ENCODE results near the gene LEMD3. TPM values are rescaled to one million over a fixed set of nuclear protein-coding genes. Genes with fewer than 3 reads are reported as not detected.
"Not testable (repeated sequence)": the region's sequence is repeated elsewhere in the genome, so short reads cannot be mapped to it uniquely, and the experiment has no call there.

The LEMD3 gene
- total RNA-seq, 2 donors from 2014 or later = 18.4 to 27.4 TPM

DNA sequence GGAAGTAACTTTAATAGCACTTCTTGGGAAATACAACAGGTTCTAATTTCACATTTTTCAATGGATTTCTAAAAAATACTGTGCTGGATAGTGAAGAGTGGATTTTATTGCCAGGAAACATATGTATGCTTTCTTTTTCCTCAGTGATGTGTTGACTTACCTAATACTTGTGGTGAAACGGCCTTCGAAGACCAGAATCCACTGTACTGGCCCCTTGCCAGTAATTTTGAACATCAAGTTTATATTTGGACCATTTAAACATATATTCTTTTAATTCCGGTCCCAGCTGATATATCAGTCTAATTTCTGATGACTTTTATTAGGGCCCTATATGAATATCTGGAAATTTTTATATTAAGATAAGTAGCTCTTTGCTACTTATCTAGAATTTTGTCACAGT is 110.9 kb downstream of the LEMD3 start:
- DNase-seq (ENCODE audit: low spot score in 2 of 2) (no peak), ATAC-seq (no peak)
- Mint-ChIP-seq H3K27ac (no peak overlapping the region), H3K9me3 (no peaks in the 10 kb centered on the region), H3K36me3 (no peaks in the 10 kb centered on the region)

DNA sequence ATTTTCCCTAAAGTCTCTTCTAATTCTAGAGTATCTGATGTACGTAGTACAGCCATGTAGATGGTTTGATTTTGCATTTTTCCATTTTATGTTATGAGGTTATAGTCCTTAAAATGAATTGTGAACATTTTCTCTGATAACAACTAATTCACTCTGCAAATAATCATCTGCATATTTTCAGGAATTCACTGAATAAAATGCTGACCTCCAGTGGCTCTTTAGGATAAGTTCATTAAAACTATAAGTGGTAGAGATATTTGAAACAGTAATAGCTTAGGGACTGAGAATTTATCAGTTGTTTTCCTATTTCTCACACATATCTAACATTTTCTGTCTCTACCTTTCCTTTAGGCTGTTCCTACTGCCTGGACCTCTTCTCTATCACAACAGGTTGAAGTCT is 113.5 kb downstream of the LEMD3 start:
- Mint-ChIP-seq H3K27ac (no peak overlapping the region), H3K9me3 (no peaks in the 10 kb centered on the region), H3K36me3 (no peaks in the 10 kb centered on the region)
- DNase-seq (ENCODE audit: low spot score in 2 of 2) = no peak
- no peak for ATAC-seq

DNA sequence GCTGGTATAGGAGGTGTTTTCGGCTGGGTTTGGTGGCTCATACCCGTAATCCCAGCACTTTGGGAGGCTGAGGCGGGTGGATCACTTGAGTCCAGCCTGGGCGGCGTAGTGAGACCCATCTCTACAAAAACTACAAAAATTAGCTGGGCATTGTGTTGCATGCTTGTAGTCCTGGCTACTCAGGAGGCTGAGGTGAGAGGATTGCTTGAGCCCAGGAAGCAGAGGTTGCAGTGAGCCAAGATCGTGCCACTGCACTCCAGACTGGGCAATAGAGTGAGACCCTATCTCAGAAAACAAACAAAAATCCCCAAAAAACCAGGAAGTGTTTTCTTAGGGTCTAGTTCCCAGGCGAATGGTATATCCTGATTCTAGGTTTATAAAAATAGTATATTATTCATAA is 116.1 kb downstream of the LEMD3 start:
- H3K36me3 Mint-ChIP-seq; ATAC-seq; H3K9me3 Mint-ChIP-seq; H3K27ac Mint-ChIP-seq; DNase-seq (ENCODE audit: low spot score in 2 of 2): not testable (repeated sequence)

DNA sequence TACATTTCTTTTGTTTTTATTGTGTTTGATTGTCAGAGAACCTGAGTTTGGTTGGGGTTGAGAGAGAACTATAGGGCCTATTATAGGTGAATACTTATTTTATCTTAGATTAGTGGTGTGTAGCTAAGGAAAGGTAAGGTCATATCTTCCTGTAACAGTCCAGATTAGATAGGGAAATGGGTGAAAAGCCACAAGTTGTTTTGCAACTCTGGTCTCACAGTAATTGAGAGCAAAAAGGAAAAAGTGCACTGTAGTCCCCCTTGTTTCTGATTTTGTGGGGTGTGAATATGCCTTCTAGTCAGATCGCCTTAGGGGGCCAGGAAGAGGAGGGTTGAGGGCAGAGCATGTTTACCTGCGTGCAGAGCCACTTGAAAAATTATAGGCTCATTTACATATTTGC is 118.0 kb downstream of the LEMD3 start:
- DNase-seq (ENCODE audit: low spot score in 2 of 2) = no peak
- Mint-ChIP-seq H3K36me3 (no peaks in the 10 kb centered on the region), H3K9me3 (no peaks in the 10 kb centered on the region), H3K27ac (no peak overlapping the region)
- ATAC-seq = no peak

DNA sequence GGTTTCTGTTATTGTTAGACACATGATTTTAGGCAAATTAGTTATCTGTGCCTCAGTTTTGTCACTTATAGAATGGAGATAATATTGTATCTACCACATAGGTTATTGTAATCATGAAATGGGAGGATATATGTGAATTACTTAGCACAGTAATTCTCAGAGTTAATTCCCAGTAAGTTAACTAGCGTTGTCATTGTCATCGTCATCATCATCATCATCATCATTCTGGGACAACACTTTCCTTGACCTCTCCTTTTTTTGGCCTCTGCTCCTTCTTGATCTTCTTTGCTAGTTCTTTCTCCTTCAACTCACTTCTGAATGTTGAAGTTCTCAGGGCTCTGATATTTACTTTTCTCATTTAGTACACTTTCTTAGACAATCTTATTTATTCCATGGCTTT is 122.9 kb downstream of the LEMD3 start:
- Mint-ChIP-seq H3K36me3 (peaks cover 0 to 6% of the 10 kb centered on the region in 2 donors), H3K9me3 (no peaks in the 10 kb centered on the region), H3K27ac (no peak overlapping the region)
- ATAC-seq (no peak), DNase-seq (ENCODE audit: low spot score in 2 of 2) (no peak)

DNA sequence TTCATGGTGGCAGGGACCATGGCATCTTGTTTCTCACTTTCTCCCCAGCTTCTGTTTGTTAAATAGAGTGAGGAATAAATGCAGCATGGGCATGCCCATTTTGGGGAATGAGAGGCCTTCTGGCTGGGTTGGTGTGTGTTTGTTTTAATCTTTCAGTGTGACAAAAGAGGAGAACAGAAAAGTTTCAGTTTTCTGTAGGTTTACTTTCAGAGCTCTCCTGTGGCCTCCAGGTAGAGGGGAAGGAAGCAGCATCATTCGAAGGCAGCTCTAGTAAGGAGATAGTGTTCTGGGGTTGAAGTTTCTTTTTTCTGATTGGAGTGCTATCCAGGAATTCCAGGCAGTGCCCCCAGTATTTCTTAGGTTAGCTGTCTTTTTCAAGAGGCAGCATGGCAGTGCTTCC is 124.4 kb downstream of the LEMD3 start:
- Mint-ChIP-seq H3K27ac (no peak overlapping the region), H3K9me3 (no peaks in the 10 kb centered on the region), H3K36me3 (peaks cover 0 to 6% of the 10 kb centered on the region in 2 donors)
- no peak for ATAC-seq
- no peak for DNase-seq (ENCODE audit: low spot score in 2 of 2)

DNA sequence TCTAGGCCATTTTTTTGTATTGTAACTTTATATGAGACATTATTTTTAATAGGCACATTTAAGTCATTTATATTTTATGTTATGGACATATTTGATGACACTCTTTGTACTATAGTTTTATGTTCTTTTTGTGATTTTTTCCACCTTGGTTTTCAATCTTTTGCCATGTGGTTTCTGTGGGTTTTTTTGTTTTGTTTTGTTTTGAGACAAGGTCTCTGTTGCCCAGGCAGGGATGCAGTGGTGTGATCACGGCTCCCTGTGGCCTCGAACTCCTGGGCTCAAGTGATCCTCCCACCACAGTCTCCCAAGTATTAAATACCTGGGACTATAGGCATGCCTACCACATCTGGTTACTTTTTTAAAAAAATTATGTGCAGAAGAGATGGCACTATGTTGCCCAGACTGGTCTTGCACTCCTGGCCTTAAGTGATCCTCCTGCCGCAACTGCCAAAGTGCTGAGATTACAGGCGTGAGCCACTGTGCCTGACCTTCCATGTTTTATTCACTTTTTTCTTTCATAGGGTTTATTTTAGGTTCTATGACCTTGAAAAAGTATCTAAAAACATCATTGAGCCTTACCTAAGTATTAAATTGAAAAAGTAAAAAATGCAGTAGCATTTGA is 125.4 kb downstream of the LEMD3 start:
- Mint-ChIP-seq H3K9me3 (no peaks in the 10 kb centered on the region), H3K27ac (no peak overlapping the region), H3K36me3 (peaks cover 0 to 6% of the 10 kb centered on the region in 2 donors)
- ATAC-seq = no peak
- DNase-seq (ENCODE audit: low spot score in 2 of 2) = no peak

DNA sequence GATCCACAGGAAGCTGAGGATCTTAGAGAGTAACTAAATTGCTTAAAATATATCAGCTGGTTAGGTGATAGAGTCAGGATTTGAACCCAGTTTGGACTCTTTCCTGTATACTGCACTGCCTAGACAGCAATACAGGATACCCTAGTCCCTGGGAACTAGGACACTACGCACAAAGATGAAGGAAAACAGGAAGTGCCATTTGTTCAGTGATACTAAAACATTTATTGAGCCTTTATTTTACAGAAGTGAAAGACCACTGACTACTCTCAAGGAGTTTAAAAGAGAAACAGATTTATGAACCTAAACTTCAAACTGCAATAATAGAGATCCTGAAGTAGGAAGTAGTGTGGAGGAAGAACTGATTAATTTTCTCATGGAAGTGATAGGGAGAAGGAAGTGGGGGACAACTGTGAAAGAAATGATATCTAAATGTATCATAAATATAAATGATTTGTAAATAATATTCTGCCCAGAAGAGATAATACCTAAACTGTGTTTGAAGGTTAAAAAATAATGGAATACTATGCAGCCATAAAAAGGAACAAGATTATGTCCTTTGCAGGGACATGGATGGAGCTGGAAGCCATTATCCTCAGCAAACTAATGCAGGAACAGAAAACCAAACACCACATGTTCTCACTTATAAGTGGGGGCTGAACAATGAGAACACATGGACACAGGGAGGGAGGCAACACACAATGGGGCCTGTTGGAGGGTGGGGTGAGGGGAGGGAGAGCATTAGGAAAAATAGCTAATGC is 127.3 kb downstream of the LEMD3 start:
- DNase-seq (ENCODE audit: low spot score in 2 of 2) (no peak), ATAC-seq (no peak)
- Mint-ChIP-seq H3K9me3 (no peaks in the 10 kb centered on the region), H3K36me3 (peaks cover 0 to 6% of the 10 kb centered on the region in 2 donors), H3K27ac (no peak overlapping the region)

Other genes with a start within 250 kb of the LEMD3 start
- not detected for gene WIF1, start 48.3 kb upstream of the LEMD3 start, total RNA-seq
- under 1 TPM in 1 of 2 donors, not detected in 1; 0.18 TPM for gene MSRB3, start 109.1 kb downstream of the LEMD3 start, total RNA-seq